ENCODE results near the gene ASF1B. TPM values are rescaled to one million over a fixed set of nuclear protein-coding genes. Genes with fewer than 3 reads are reported as not detected.

Gene ASF1B
- total RNA-seq, 1 experiment from 2014 or later: 78.1 TPM

GRCh38 chr19:14086098-14086497 is 50.3 kb downstream of the ASF1B start (continued):
- TF ChIP-seq SP1 (IDR thresholded peaks at IDR 0.05; ENCODE audit: low read depth) (no peak), CTCF (IDR thresholded peaks at IDR 0.05 in 2 of 3, conservative IDR thresholded peaks at IDR 0.05 in 1 of 3; ENCODE audit: borderline replicate concordance in 1 of 3, insufficient read depth in 1 of 3, low read depth in 2 of 3, low read length in 2 of 3) (no peak), YY1 (IDR thresholded peaks at IDR 0.05; ENCODE audit: extremely low read depth, insufficient replicate concordance, low read depth, low read length) (no peak), EZH2phosphoT487 (IDR thresholded peaks at IDR 0.05; ENCODE audit: borderline replicate concordance) (no peak), CBX3 (IDR thresholded peaks at IDR 0.05; ENCODE audit: low read depth) (no peak), JUND (IDR thresholded peaks at IDR 0.05) (no peak), ZBTB33 (IDR thresholded peaks at IDR 0.05; ENCODE audit: extremely low read depth, insufficient replicate concordance, low read length) (no peak), ATF3 (IDR thresholded peaks at IDR 0.05) (no peak)

- RAD21 ChIA-PET (ENCODE audit: low non-redundant PET in 1 of 2, low total read pairs in 2 of 2, uncharacterized antibody in 2 of 2, unreplicated experiment in 2 of 2): no interaction called here
- intact Hi-C loops (cut with micrococcal nuclease): no loop called here
- ATAC-seq (no peak), DNase-seq (ENCODE audit: low read depth, low spot score) (no peak)
- Histone ChIP-seq H3K4me3 (replicated peaks in 1 of 2; ENCODE audit: low read depth in 1 of 2, low read length in 2 of 2) (no peak within 1 kb of the TSS), H3K4me1 (ENCODE audit: control insufficient read depth in 1 of 2, insufficient read depth in 2 of 2, low read length in 2 of 2) (peaks cover 5 to 18% of the 10 kb centered on the region in 2 experiments; a peak in 2 of 4 replicates), H3K9ac (ENCODE audit: low read length) (no peak within 1 kb of the TSS), H2AFZ (ENCODE audit: low read depth, low read length, poor library complexity, severe bottlenecking) (no peak within 1 kb of the TSS), H3K27ac (ENCODE audit: low read depth, low read length) (no peak within 1 kb of the TSS), H3K4me2 (ENCODE audit: low read length) (no peak within 1 kb of the TSS), H4K20me1 (ENCODE audit: insufficient read depth) (no peaks in the 10 kb centered on the region), H3K79me2 (ENCODE audit: insufficient read depth, low read length) (no peaks in the 10 kb centered on the region), H3K9me3 (ENCODE audit: control insufficient read depth in 1 of 2, insufficient read depth in 1 of 2, low read depth in 1 of 2, low read length in 2 of 2) (no peaks in the 10 kb centered on the region), H3K36me3 (ENCODE audit: control insufficient read depth in 1 of 2, insufficient read depth in 2 of 2, low read length in 2 of 2) (peaks cover 0 to 3% of the 10 kb centered on the region in 2 experiments; a peak in 1 of 4 replicates), H3K9me2 (ENCODE audit: insufficient read depth) (no peaks in the 10 kb centered on the region), H3K27me3 (ENCODE audit: insufficient read depth, low read length) (no peaks in the 10 kb centered on the region)
- BruUV-seq (replicated peaks): no TSS peak
- POLR2A ChIA-PET: no interaction called here
- CTCF ChIA-PET: interaction anchor here (1.4 kb wide), 1 partner anchor 51 kb away, joined by 3 read pairs; the partner anchor contains the start of gene ASF1B
- TF ChIP-seq YY1 (IDR thresholded peaks at IDR 0.05; ENCODE audit: extremely low read depth, insufficient replicate concordance, low read depth, low read length) (no peak), ZFX (IDR thresholded peaks at IDR 0.05) (no peak), EZH2 (IDR thresholded peaks at IDR 0.05) (no peak), RAD21 (IDR thresholded peaks at IDR 0.05; ENCODE audit: low read depth) (no peak), SIN3A (IDR thresholded peaks at IDR 0.05; ENCODE audit: low read depth) (no peak), SP1 (IDR thresholded peaks at IDR 0.05; ENCODE audit: low read depth) (no peak), TCF7L2 (IDR thresholded peaks at IDR 0.05; ENCODE audit: borderline replicate concordance, extremely low read depth, insufficient read depth, insufficient read length) (no peak), ELF1 (IDR thresholded peaks at IDR 0.05; ENCODE audit: borderline replicate concordance, low read depth) (no peak), CTCF (IDR thresholded peaks at IDR 0.05 in 2 of 3, conservative IDR thresholded peaks at IDR 0.05 in 1 of 3; ENCODE audit: borderline replicate concordance in 1 of 3, insufficient read depth in 1 of 3, low read depth in 2 of 3, low read length in 2 of 3) (no peak), ATF3 (IDR thresholded peaks at IDR 0.05) (no peak)
Observed at GRCh38 chr19:14085309-14085995, 50.9 kb downstream of the ASF1B start, which contains the start of gene C19orf67. Gene C19orf67 (minus strand): TSS chr19:14085783. CDS start chr19:14085627, 156 bp downstream.

All from HCT116 (cell line).